ENCODE data around the gene TAAR6. TPM values are rescaled to one million over a fixed set of nuclear protein-coding genes. Genes with fewer than 3 reads are reported as not detected.
"Not testable (repeated sequence)": the region's sequence is repeated elsewhere in the genome, so short reads cannot be mapped to it uniquely, and the experiment has no call there.

TAAR6 gene
- total RNA-seq, 1 experiment from 2014 or later: not detected

- DNase-seq (ENCODE audit: low spot score): no peak
These were observed 20.2 kb downstream of the TAAR6 start for GRCh38 chr6:132590362-132590761.

- DNase-seq (ENCODE audit: low spot score): no peak
These were observed 22.7 kb downstream of the TAAR6 start for GRCh38 chr6:132592855-132593254.

GRCh38 chr6:132596201-132596600 lies 26.1 kb downstream of the TAAR6 start:
- DNase-seq (ENCODE audit: low spot score): no peak

- peak; percentile 31 for DNase-seq (ENCODE audit: low spot score)
These were observed 28.4 kb downstream of the TAAR6 start for GRCh38 chr6:132598473-132598872.

- DNase-seq (ENCODE audit: low spot score): not testable (repeated sequence)
These were observed 30.8 kb downstream of the TAAR6 start for GRCh38 chr6:132600900-132601299.

- DNase-seq (ENCODE audit: low spot score): no peak
These were observed 34.6 kb downstream of the TAAR6 start for GRCh38 chr6:132604635-132605152.

GRCh38 chr6:132607544-132608233 lies 37.6 kb downstream of the TAAR6 start:
- DNase-seq (ENCODE audit: low spot score): no peak

GRCh38 chr6:132611616-132612015 lies 41.5 kb downstream of the TAAR6 start:
- DNase-seq (ENCODE audit: low spot score): no peak

- DNase-seq (ENCODE audit: low spot score): no peak
These were observed 42.5 kb downstream of the TAAR6 start for GRCh38 chr6:132612449-132613108.

GRCh38 chr6:132614554-132614953 lies 44.4 kb downstream of the TAAR6 start:
- no peak for DNase-seq (ENCODE audit: low spot score)

GRCh38 chr6:132616677-132617076 lies 46.6 kb downstream of the TAAR6 start:
- no peak for DNase-seq (ENCODE audit: low spot score)

Other genes starting within 250 kb of the TAAR6 start
- 2.4 and 11.1 TPM in 2 replicates for gene MOXD1, start 168.8 kb upstream of the TAAR6 start, total RNA-seq (2014; rRNA removed; shearing (Covaris generic))
- 7.9 and 11.2 TPM in 2 replicates for gene STX7, start 57.2 kb upstream of the TAAR6 start, total RNA-seq (2014; rRNA removed; shearing (Covaris generic))
- gene TAAR9, start 32.0 kb upstream of the TAAR6 start, total RNA-seq (2014; rRNA removed; shearing (Covaris generic)): not detected in 2 replicates
- gene TAAR8, start 17.6 kb upstream of the TAAR6 start, total RNA-seq (2014; rRNA removed; shearing (Covaris generic)): not detected in 2 replicates
- gene TAAR5, start 19.4 kb downstream of the TAAR6 start, total RNA-seq (2014; rRNA removed; shearing (Covaris generic)): not detected in 2 replicates
- not detected in 2 replicates for gene TAAR2, start 54.0 kb downstream of the TAAR6 start, total RNA-seq (2014; rRNA removed; shearing (Covaris generic))
- not detected in 2 replicates for gene TAAR1, start 88.9 kb downstream of the TAAR6 start, total RNA-seq (2014; rRNA removed; shearing (Covaris generic))
- not detected in 2 replicates for gene VNN1, start 143.7 kb downstream of the TAAR6 start, total RNA-seq (2014; rRNA removed; shearing (Covaris generic))
- 0.10 and 0.68 TPM in 2 replicates for gene VNN2, start 187.6 kb downstream of the TAAR6 start, total RNA-seq (2014; rRNA removed; shearing (Covaris generic))
- gene SLC18B1, start 228.3 kb downstream of the TAAR6 start, total RNA-seq (2014; rRNA removed; shearing (Covaris generic)): 6.0 and 9.4 TPM in 2 replicates
- 2,146 and 2,177 TPM in 2 replicates for gene RPS12, start 244.2 kb downstream of the TAAR6 start, total RNA-seq (2014; rRNA removed; shearing (Covaris generic))